ENCODE measurements around the gene P2RX3. TPM values are rescaled to one million over a fixed set of nuclear protein-coding genes. Genes with fewer than 3 reads are reported as not detected.
"Not testable (repeated sequence)": the region's sequence is repeated elsewhere in the genome, so short reads cannot be mapped to it uniquely, and the experiment has no call there.

P2RX3 gene
- total RNA-seq, 4 donors from 2014 or later, result not detected

DNA sequence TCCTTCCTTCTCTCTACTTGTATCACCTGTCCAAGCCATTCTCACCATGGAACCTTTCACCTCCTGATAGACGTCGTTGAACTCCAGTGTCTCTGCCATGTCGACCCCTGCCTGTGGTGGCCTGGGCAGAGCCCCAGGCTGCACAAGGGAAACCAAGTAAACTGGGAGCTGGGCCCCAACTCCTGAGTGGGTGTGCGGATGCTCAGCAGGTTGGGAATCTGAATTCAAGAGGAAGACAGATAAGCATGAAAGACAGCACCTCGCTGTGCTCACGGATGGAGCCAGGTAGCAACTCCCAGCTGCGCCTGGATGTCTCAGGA, 3.2 kb upstream of the P2RX3 start:
- intact Hi-C loops (cut with DNase I; ENCODE audit: low total_unique reads) (no loop called here), in situ Hi-C loops (cut with MboI; ENCODE audit: low pct_ligation_motif_present in 1 of 4, low pct_unique_long_range_greater_than_20kb in 1 of 4, low sequenced_read_pairs in 3 of 4) (loop anchor here in 3 of 4 donors (25.0 kb wide), 2 partner anchors 152 to 302 kb away; partner anchors contain the start of gene YPEL4 (in 2 of the 3))
- TF ChIP-seq EP300 (IDR thresholded peaks at IDR 0.05; ENCODE audit: low read depth) (no peak), POLR2A (IDR thresholded peaks at IDR 0.05) (no peak), POLR2AphosphoS5 (IDR thresholded peaks at IDR 0.05) (no peak)
- TF ChIP-seq, protein P1, sequence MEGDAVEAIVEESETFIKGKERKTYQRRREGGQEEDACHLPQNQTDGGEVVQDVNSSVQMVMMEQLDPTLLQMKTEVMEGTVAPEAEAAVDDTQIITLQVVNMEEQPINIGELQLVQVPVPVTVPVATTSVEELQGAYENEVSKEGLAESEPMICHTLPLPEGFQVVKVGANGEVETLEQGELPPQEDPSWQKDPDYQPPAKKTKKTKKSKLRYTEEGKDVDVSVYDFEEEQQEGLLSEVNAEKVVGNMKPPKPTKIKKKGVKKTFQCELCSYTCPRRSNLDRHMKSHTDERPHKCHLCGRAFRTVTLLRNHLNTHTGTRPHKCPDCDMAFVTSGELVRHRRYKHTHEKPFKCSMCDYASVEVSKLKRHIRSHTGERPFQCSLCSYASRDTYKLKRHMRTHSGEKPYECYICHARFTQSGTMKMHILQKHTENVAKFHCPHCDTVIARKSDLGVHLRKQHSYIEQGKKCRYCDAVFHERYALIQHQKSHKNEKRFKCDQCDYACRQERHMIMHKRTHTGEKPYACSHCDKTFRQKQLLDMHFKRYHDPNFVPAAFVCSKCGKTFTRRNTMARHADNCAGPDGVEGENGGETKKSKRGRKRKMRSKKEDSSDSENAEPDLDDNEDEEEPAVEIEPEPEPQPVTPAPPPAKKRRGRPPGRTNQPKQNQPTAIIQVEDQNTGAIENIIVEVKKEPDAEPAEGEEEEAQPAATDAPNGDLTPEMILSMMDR (IDR thresholded peaks at IDR 0.05), result no peak
- Histone ChIP-seq H3K36me3 (peaks cover 0 to 26% (median 11%) of the 10 kb centered on the region in 4 donors), H3K27ac (peak overlapping the region; percentile 89 to 92 (median 90)), H3K27me3 (no peaks in the 10 kb centered on the region), H3K4me1 (peaks cover 9 to 23% (median 14%) of the 10 kb centered on the region in 4 donors), H3K9me3 (no peaks in the 10 kb centered on the region), H3K4me3 (peak overlapping the region; percentile 46 to 95 (median 88))
- no peak for DNase-seq
- WGBS, 2 donors (ENCODE audit: low coverage in 1 of 2), result 2% methylated on average over 7 of the region's 7 CpGs; no CpG with 5 or more reads in 1 of the 2 donors

GRCh38 chr11:57335343-57336110, 2.6 kb upstream of the P2RX3 start, which contains the start of gene SSRP1:
Gene SSRP1, minus strand, starts transcription at chr11:57335892. Its CDS starts 771 bp downstream, at chr11:57335121.
- H3K4me3 ChIP-seq, result peak within 1 kb of the TSS; percentile 46 to 95 (median 88)
- peak within 1 kb of the TSS; percentile 89 to 92 (median 90) for H3K27ac ChIP-seq
- H3K27me3 ChIP-seq, result no peaks in the 10 kb centered on the region
- intact Hi-C loops (cut with DNase I; ENCODE audit: low total_unique reads), result no loop called here
- TF ChIP-seq, protein P1 (IDR thresholded peaks at IDR 0.05), result no peak
- peak; percentile 60 for TF ChIP-seq POLR2A (IDR thresholded peaks at IDR 0.05)
- peak; percentile 44 to 76 (median 73) for TF ChIP-seq POLR2AphosphoS5 (IDR thresholded peaks at IDR 0.05)
- WGBS, 2 donors (ENCODE audit: low coverage in 1 of 2), result 0 to 1% methylated on average over 2 to 66 of the region's 69 CpGs
- peaks cover 9 to 23% (median 14%) of the 10 kb centered on the region in 4 donors for H3K4me1 ChIP-seq
- peak; percentile 90 for DNase-seq
- H3K36me3 ChIP-seq, result peaks cover 0 to 21% (median 10%) of the 10 kb centered on the region in 4 donors
- in situ Hi-C loops (cut with MboI; ENCODE audit: low pct_ligation_motif_present in 1 of 4, low pct_unique_long_range_greater_than_20kb in 1 of 4, low sequenced_read_pairs in 3 of 4), result loop anchor here in 3 of 4 donors (25.0 kb wide), 2 partner anchors 152 to 302 kb away; partner anchors contain the start of gene YPEL4 (in 2 of the 3)
- no peaks in the 10 kb centered on the region for H3K9me3 ChIP-seq

DNA sequence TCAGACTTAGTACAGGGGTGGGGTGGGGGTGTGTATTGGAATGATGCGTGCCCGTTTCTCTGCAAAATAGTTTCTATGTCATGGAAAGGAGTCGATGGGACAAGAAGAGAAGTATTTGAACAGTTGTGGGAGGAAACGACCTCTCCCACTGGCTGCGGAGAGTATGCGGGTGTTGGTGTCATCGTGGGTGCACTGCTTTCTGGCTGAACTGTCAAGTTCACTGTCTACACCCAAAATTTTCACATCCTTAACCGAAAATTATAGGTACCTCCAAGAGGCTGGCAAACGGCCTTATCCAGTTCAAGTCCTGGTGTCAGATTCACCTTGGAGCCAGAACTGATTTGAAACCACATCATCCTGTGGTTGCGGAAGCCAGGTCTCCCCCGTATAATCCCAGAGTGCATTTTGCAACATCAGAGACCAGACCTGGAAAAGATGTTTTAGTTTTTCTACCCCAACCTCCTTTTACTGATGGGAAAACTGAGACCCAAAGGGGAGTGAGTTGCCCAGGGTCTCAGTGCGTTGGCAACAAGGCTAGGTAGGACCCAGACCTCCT, 2.0 kb upstream of the P2RX3 start:
- H3K27ac ChIP-seq, result peak overlapping the region; percentile 89 to 92 (median 90)
- H3K27me3 ChIP-seq, result no peaks in the 10 kb centered on the region
- peaks cover 9 to 23% (median 14%) of the 10 kb centered on the region in 4 donors for H3K4me1 ChIP-seq
- peak overlapping the region in 3 of 4 donors; percentile 83 to 95 (median 93) for H3K4me3 ChIP-seq
- 1 to 34% methylated on average over 7 to 12 of the region's 12 CpGs for WGBS, 2 donors (ENCODE audit: low coverage in 1 of 2)
- H3K9me3 ChIP-seq, result no peaks in the 10 kb centered on the region
- no peak for DNase-seq
- in situ Hi-C loops (cut with MboI; ENCODE audit: low pct_ligation_motif_present in 1 of 4, low pct_unique_long_range_greater_than_20kb in 1 of 4, low sequenced_read_pairs in 3 of 4), result loop anchor here in 3 of 4 donors (25.0 kb wide), 2 partner anchors 151 to 301 kb away; partner anchors contain the start of gene YPEL4 (in 2 of the 3)
- no peak for TF ChIP-seq EP300 (IDR thresholded peaks at IDR 0.05; ENCODE audit: low read depth)
- TF ChIP-seq POLR2A (IDR thresholded peaks at IDR 0.05), result no peak
- TF ChIP-seq POLR2AphosphoS5 (IDR thresholded peaks at IDR 0.05), result no peak
- TF ChIP-seq, protein P1 (IDR thresholded peaks at IDR 0.05), result no peak
- intact Hi-C loops (cut with DNase I; ENCODE audit: low total_unique reads), result no loop called here
- H3K36me3 ChIP-seq, result peaks cover 0 to 16% (median 7%) of the 10 kb centered on the region in 4 donors

- intact Hi-C loops (cut with DNase I; ENCODE audit: low total_unique reads); H3K36me3 ChIP-seq; H3K4me3 ChIP-seq; H3K27me3 ChIP-seq; H3K9me3 ChIP-seq; DNase-seq; H3K27ac ChIP-seq: not testable (repeated sequence)
- WGBS, 2 donors (ENCODE audit: low coverage in 1 of 2), result 93 to 95% methylated on average over 3 to 6 of the region's 6 CpGs
- H3K4me1 ChIP-seq, result peaks cover 9 to 23% (median 14%) of the 10 kb centered on the region in 4 donors
- in situ Hi-C loops (cut with MboI; ENCODE audit: low pct_ligation_motif_present in 1 of 4, low pct_unique_long_range_greater_than_20kb in 1 of 4, low sequenced_read_pairs in 3 of 4), result loop anchor here in 3 of 4 donors (25.0 kb wide), 2 partner anchors 150 to 300 kb away; partner anchors contain the start of gene YPEL4 (in 2 of the 3)
These were observed 1.3 kb upstream of the P2RX3 start for GRCh38 chr11:57336856-57337255.

All from transverse colon (tissue), 4 donors.